ENCODE measurements around the gene SAP130.
"Not testable (repeated sequence)": the region's sequence is repeated elsewhere in the genome, so short reads cannot be mapped to it uniquely, and the experiment has no call there.

SAP130 gene

DNA sequence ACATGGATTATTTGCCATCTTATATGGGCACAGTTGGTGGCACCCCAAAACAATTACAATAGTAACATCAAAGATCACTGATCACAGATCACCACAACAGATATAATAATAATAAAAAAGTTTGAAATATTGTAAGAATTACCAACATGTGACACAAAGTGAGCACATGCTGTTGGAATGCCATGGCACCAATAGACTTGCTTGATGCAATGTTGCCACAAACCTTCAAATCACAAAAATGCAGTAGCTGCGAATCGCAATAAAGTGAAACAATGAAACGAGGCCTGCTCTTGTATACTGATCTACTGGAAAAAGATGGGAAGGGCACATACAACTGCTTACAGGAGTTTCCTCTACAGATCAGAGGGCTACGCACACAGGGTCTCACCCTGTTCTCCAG, 109.9 kb downstream of the SAP130 start:
- Mint-ChIP-seq H3K27ac (no peak overlapping the region), H3K4me3 (no peak overlapping the region), H3K36me3 (ENCODE audit: insufficient read depth) (no peaks in the 10 kb centered on the region), H3K27me3 (no peaks in the 10 kb centered on the region), H3K4me1 (ENCODE audit: low read depth in 2 of 2) (no peaks in the 10 kb centered on the region), H3K9me3 (no peaks in the 10 kb centered on the region)
- ATAC-seq (replicated peaks): no peak
- DNase-seq: no peak

DNA sequence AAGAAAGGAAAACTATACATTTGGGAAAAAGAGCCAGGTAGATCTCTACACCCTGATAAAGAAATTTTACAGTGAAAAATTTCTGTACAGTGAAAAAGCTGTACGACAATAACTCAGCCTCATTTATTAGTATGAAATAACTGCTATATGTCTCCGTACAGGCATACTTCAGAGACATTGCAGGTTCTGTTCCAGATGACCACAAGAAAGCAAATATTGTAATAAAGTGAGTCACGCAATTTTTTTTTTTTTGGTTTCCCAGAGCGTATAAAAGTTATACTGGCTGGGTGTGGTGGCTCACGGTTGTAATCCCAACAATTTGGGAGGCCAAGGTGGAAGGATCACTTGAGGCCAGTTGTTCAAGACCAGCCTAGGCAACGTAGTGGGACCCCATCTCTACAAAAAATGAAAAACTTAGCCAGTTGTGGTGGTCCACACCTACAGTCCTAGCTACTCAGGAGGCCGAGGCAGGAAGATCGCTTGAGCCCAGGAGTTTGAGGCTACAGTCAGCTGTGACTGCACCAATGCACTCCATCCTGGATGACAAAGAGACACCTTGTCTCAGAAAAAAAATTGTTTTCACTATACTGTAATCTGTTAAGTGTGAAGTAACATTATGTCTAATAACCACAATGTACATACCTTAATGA, 113.9 kb downstream of the SAP130 start:
- H3K4me3 Mint-ChIP-seq: no peak overlapping the region
- no peak overlapping the region for H3K27ac Mint-ChIP-seq
- no peak for ATAC-seq (replicated peaks)
- no peak for DNase-seq
- no peaks in the 10 kb centered on the region for H3K4me1 Mint-ChIP-seq (ENCODE audit: low read depth in 2 of 2)
- no peaks in the 10 kb centered on the region for H3K36me3 Mint-ChIP-seq (ENCODE audit: insufficient read depth)
- H3K9me3 Mint-ChIP-seq: no peaks in the 10 kb centered on the region
- peaks cover 0 to 16% of the 10 kb centered on the region in 2 donors for H3K27me3 Mint-ChIP-seq

DNA sequence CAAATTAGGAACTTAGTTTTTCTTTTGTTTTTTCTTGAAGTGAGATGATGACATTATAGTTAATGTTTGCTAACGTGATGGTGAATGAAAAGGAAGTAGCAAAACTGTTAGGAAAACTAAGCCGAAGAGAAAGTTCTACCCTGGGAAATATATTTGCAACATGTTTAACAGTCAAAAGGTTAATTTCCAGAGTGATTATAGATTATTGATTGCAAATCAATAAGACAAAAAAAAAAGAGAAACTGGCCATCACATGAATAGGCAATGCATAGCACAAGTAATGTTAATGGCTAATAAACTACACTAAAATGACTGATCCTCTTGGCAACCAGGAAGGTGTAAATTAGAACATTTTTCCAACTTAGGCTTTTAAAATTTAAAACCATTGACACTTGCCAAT, 116.1 kb downstream of the SAP130 start:
- DNase-seq (no peak), ATAC-seq (replicated peaks) (no peak)
- Mint-ChIP-seq H3K36me3 (ENCODE audit: insufficient read depth) (no peaks in the 10 kb centered on the region), H3K27me3 (peaks cover 6 to 17% of the 10 kb centered on the region in 2 donors), H3K4me3 (no peak overlapping the region), H3K9me3 (no peaks in the 10 kb centered on the region), H3K27ac (no peak overlapping the region), H3K4me1 (ENCODE audit: low read depth in 2 of 2) (no peaks in the 10 kb centered on the region)

GRCh38 chr2:127910415-127910814, 117.4 kb downstream of the SAP130 start:
- Mint-ChIP-seq H3K27ac (no peak overlapping the region), H3K36me3 (ENCODE audit: insufficient read depth) (peaks cover 2% of the 10 kb centered on the region), H3K4me3 (no peak overlapping the region), H3K27me3 (peaks cover 18 to 31% of the 10 kb centered on the region in 2 donors), H3K9me3 (no peaks in the 10 kb centered on the region), H3K4me1 (ENCODE audit: low read depth in 2 of 2) (no peaks in the 10 kb centered on the region)
- DNase-seq (no peak), ATAC-seq (replicated peaks) (no peak)

DNA sequence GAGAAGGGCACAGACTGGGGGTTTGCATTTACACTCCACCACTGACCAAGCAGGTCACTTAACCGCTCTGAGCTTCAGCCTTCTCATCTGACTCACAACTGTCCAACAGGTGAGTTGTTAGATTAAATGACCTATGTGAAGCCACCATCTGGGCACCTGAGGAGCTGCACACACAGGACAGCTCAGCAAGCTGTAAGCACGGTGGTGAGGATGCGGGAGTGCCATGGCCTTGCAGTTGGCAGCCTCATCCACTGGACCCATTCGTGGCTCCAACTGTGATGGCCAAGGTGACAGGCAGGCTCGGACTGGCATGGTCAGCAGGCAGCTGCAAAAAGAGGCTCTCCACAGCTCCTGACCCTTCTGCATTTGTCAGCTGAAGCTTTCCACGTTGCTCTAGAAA, 118.8 kb downstream of the SAP130 start:
- Mint-ChIP-seq H3K4me3 (no peak overlapping the region), H3K27ac (no peak overlapping the region), H3K36me3 (ENCODE audit: insufficient read depth) (peaks cover 2% of the 10 kb centered on the region), H3K27me3 (peaks cover 21 to 45% of the 10 kb centered on the region in 2 donors), H3K4me1 (ENCODE audit: low read depth in 2 of 2) (no peaks in the 10 kb centered on the region), H3K9me3 (no peaks in the 10 kb centered on the region)
- no peak for ATAC-seq (replicated peaks)
- DNase-seq: no peak

DNA sequence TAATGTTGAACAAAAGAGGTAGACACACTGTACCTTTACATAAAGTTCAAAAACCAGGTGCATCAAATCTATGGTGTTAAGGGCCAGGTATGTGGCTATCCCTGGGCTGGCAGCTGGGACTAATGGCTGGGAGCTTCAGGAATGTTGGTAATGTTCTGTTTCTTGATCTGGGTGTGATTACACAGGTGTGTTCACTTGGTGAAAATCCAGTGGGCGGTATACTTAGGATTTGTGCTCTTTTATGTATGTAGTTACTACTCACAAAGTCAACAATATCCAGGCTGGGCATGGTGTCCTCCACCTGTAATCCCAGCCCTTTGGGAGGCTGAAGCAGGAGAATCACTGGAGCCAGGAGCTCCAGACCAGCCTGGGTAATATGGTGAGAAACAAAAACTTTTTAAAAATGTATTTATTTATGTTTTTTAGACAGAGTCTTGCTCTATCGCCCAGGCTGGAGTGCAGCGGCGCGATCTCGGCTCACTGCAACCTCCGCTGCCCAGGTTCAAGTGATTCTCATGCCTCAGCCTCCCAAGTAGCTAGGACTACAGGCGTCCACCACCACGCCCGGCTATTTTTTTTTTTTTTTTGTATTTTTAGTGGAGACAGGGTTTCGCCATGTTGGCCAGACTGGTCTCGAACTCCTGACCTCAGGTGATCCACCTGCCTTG, 120.0 kb downstream of the SAP130 start:
- not testable (repeated sequence) for DNase-seq; H3K36me3 Mint-ChIP-seq (ENCODE audit: insufficient read depth); H3K27ac Mint-ChIP-seq; ATAC-seq (replicated peaks); H3K4me3 Mint-ChIP-seq; H3K4me1 Mint-ChIP-seq (ENCODE audit: low read depth in 2 of 2); H3K9me3 Mint-ChIP-seq
- peaks cover 21 to 47% of the 10 kb centered on the region in 2 donors for H3K27me3 Mint-ChIP-seq

DNA sequence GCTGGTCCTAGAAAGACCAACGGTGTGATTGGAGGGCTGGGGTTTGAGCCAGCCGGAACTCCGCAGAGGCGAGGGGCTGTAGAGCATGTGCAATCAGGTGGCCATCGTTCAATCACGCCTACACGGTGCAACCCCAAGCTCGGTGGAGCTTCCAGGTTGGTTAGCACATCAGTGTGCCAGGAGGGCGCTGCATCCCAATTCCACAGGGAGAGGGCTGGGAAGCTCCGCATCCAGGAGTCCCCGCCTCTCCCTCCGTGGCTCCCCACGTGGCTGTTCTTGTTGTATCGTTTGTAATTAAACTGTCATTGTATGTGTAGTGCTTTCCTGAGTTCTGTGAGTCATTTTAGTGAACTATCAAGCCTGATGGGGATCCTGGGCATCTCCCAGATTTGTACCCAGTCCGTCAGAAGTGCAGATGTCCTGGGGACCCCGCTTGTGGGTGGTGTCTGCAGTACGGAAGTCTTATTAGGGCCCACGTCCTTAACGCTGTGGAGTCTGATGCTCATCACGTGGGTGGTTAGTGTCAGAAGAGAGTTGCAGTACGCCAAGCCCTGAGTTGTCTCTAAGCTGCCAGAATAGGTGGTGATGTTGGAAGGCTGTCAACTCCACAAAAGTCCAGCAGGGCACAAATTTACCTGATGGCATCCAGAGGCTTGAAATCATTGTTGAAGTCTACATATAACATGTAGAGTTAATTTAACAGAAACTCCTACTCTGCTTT, 121.5 kb downstream of the SAP130 start:
- no peak overlapping the region for H3K4me3 Mint-ChIP-seq
- H3K9me3 Mint-ChIP-seq: no peaks in the 10 kb centered on the region
- peaks cover 21 to 47% of the 10 kb centered on the region in 2 donors for H3K27me3 Mint-ChIP-seq
- DNase-seq (no peak), ATAC-seq (replicated peaks) (no peak)
- H3K27ac Mint-ChIP-seq: no peak overlapping the region
- peaks cover 2% of the 10 kb centered on the region for H3K36me3 Mint-ChIP-seq (ENCODE audit: insufficient read depth)
- H3K4me1 Mint-ChIP-seq (ENCODE audit: low read depth in 2 of 2): no peaks in the 10 kb centered on the region

GRCh38 chr2:127901339-127902056, 126.4 kb downstream of the SAP130 start:
- DNase-seq (no peak), ATAC-seq (replicated peaks) (no peak)
- H3K36me3 Mint-ChIP-seq (ENCODE audit: insufficient read depth): peaks cover 2% of the 10 kb centered on the region
- H3K4me1 Mint-ChIP-seq (ENCODE audit: low read depth in 2 of 2): no peaks in the 10 kb centered on the region
- H3K9me3 Mint-ChIP-seq: no peaks in the 10 kb centered on the region
- peaks cover 19 to 44% of the 10 kb centered on the region in 2 donors for H3K27me3 Mint-ChIP-seq
- no peak overlapping the region for H3K27ac Mint-ChIP-seq
- no peak overlapping the region for H3K4me3 Mint-ChIP-seq

- Mint-ChIP-seq H3K36me3 (ENCODE audit: insufficient read depth) (no peaks in the 10 kb centered on the region), H3K27ac (no peak overlapping the region), H3K4me3 (no peak overlapping the region), H3K4me1 (ENCODE audit: low read depth in 2 of 2) (no peaks in the 10 kb centered on the region), H3K9me3 (no peaks in the 10 kb centered on the region), H3K27me3 (peaks cover 6 to 18% of the 10 kb centered on the region in 2 donors)
- DNase-seq: no peak
- no peak for ATAC-seq (replicated peaks)
Observed at GRCh38 chr2:127897531-127898211, 130.2 kb downstream of the SAP130 start.

DNA sequence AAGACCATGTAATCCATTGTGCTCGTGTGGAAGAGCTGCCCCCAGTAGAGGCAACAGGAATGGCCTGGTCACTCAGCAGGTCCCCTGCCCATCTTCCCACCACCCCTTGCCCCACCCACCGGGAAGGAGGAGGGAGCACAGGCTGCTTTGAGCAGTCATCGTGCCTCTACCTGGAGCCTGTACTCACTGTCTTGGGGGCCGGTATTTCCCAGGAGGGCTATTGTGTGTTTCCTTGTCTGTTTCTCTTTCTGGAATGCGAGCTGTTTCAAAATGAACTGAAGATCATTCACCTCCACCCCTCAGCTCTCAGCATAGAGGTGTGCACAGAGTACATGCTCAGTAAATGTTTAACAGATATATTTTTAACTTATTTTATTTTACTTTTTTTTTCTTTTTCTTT, 134.4 kb downstream of the SAP130 start:
- Mint-ChIP-seq H3K27ac (no peak overlapping the region), H3K27me3 (peaks cover 0 to 10% of the 10 kb centered on the region in 2 donors), H3K9me3 (no peaks in the 10 kb centered on the region), H3K4me3 (no peak overlapping the region), H3K4me1 (ENCODE audit: low read depth in 2 of 2) (peaks cover 0 to 1% of the 10 kb centered on the region in 2 donors), H3K36me3 (ENCODE audit: insufficient read depth) (no peaks in the 10 kb centered on the region)
- no peak for DNase-seq
- ATAC-seq (replicated peaks): no peak

DNA sequence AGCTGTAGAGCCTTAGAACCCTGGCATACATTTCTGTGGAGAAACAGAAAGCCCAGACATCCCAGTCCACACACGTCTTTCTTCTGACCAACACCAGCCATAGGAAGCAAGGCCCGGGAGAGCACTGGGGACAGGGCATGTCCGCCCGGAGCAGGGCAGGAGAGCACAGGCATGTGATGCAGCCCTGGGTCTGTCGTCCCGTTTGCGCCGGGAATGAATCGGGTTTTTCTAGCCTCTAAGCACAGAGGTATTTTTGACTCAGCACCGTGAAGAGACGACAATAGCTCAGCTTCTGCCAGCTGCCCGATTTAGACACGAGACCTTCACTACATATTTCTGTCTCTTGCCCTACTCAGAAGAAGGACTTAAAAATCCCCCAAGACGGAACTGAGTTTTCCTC, 134.8 kb downstream of the SAP130 start:
- Mint-ChIP-seq H3K27ac (no peak overlapping the region), H3K4me3 (no peak overlapping the region), H3K4me1 (ENCODE audit: low read depth in 2 of 2) (peaks cover 0 to 1% of the 10 kb centered on the region in 2 donors), H3K27me3 (peaks cover 0 to 5% of the 10 kb centered on the region in 2 donors), H3K36me3 (ENCODE audit: insufficient read depth) (no peaks in the 10 kb centered on the region), H3K9me3 (no peaks in the 10 kb centered on the region)
- no peak for ATAC-seq (replicated peaks)
- DNase-seq: no peak

- DNase-seq (no peak), ATAC-seq (replicated peaks) (no peak)
- Mint-ChIP-seq H3K4me3 (no peak overlapping the region), H3K36me3 (ENCODE audit: insufficient read depth) (no peaks in the 10 kb centered on the region), H3K27me3 (no peaks in the 10 kb centered on the region), H3K9me3 (no peaks in the 10 kb centered on the region), H3K4me1 (ENCODE audit: low read depth in 2 of 2) (peaks cover 3 to 5% of the 10 kb centered on the region in 2 donors), H3K27ac (no peak overlapping the region)
Observed at GRCh38 chr2:127891811-127892210, 136.0 kb downstream of the SAP130 start.
